Hematopoietic multipotent progenitor cell treated with erythropoietin and hydrocortisone succinate and interleukin-3 and kit ligand, for 15 days (in vitro differentiated cells): ENCODE measurements around the gene CLASP1.
"Not testable (repeated sequence)": the region's sequence is repeated elsewhere in the genome, so short reads cannot be mapped to it uniquely, and the experiment has no call there.

ENCODE experiments used
- DNase-seq: peaks from one replicate; pipeline ENCODE4 v3.0.0-alpha.2; 2015; ENCODE audit warnings: low spot score

Gene CLASP1

GRCh38 chr2:121662656-121663055 is 13.4 kb upstream of the CLASP1 start:
- DNase-seq = no peak

DNA sequence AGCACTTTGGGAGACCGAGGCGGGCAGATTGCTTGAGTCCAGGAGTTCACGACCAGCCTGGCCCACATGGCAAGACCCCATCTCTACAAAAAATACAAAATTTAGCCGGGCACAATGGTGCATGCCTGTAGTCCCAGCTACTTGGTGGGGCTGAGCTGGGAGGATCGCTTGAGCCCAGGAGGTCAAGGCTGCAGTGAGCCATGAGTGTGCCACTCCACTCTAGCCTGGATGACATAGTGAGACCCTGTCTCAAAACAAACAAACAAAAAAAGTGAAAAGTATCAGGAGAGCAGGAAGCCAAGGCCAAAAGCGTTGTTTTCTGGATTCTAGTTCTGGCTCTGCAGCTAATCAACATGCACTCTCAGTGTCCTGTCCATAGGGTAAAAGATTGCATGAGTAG is 10.7 kb upstream of the CLASP1 start:
- DNase-seq = no peak

- DNase-seq = not testable (repeated sequence)
Observed at GRCh38 chr2:121658393-121658792, 9.1 kb upstream of the CLASP1 start.

DNA sequence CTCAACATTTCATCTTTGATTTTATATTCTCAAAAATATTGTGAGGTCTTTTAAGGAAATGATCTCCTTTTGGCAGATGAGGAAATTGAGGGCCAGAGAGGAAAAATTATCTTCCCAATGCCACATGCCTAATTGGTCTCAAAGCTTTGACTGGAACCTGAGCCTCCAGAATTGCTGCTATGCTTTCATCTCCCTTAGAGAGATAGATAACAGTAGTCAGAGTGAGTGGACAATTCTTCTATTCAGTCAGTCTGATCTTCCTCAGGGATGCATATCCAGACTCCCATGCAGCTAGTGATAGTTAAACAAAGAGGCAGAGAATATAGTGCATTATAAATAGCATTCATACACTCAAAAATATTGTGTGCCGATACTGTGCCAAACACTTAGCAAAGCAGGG is 3.8 kb upstream of the CLASP1 start:
- no peak for DNase-seq

DNA sequence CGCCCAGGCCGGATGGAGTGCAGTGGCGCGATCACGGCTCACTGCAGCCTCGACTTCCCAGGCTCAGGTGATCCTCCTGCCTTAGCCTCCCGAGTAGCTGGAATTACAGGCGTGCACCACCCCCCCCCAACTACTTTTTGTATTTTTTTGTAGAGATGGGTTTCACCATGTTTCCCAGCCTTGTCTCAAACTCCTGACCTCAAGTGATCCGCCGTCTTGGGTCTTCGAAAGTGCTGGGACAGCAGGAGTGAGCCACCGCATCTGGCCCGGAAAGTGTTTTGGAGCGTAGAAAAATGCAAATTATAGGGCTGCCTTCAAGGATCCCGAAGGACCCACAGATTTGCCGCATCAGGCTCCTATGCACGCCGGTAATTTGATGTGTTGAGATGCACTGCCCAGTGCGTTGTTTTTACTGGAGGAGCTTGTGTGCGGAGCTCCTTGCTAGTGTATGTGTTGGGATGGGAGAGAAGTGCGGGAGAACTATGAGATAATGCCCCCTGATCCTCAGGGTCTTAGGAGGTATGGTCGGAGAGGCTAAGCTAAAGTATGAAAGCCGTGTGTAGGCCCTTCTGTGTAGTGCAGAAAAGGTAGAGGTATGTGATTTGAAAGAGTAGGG is 1.2 kb upstream of the CLASP1 start:
- DNase-seq = peak; percentile 22

GRCh38 chr2:121649596-121650314 is 493 bp upstream of the CLASP1 start:
- peak; percentile 80 for DNase-seq

DNA sequence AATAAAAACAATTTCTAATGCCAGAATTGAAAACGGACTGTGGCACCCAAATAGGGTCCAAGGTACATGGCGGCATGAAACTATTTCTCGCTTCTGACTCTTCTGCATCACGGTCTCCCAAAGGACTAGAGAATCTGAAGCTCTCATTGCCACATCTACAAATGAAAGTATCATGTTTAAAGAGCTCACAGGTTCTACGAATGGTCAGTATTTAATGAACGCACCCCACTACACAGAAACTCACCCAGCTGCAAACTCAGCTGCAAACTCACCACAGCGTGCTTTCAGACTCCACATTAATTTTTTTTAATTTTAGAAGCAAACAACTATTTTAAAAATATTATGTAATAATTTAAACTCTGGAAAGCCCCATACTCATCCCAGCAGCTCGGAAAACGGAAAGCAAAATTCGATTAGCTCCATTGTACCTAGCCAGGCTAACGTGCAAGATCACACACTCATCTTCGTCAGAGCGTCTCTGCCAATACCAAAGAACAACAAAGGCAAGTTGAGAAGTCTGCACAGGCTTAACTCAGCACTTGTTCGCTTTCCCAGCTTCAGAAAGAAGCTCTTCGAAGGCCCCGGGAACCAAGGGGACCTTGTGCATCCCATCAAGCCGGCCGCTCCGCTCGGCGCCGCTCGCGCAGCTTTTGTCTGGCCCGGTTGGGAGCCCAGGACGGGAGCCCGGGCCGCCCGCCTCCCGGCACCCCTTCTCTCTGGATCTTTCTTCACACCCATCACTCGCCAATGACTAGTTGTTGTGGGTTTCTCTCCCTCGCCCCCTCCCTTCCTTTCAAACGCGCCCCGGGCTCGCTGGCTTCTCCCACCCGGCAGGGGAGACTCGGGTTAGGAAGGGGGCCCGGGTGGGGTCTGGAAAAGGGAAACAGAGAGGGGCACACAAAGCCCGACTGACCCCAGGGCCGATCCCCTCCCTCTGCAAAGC is 785 bp downstream of the CLASP1 start:
- DNase-seq = peak; percentile 47

DNA sequence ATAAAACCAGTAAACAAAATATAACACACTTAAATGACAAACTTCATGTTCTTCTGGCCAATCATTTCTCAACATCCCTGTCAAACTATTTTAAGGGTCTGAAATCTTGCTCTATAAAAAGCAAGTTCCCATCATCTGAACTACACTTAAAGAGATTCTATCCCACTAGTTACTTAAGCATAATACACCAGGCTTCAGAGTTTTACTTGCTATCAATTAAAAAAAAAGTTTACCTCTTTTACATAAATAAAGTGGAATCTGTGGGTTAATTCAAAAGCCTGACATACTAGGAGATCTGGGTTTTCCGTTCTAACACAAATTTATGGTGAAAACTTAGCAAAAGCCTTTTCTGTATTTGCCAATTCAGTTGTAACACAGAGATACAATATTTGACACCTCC is 1.9 kb downstream of the CLASP1 start:
- DNase-seq = no peak

GRCh38 chr2:121644715-121645114 is 4.5 kb downstream of the CLASP1 start:
- no peak for DNase-seq

- DNase-seq = no peak
Observed at GRCh38 chr2:121643877-121644276, 5.4 kb downstream of the CLASP1 start.

- no peak for DNase-seq
Observed at GRCh38 chr2:121640380-121641316, 8.6 kb downstream of the CLASP1 start.

DNA sequence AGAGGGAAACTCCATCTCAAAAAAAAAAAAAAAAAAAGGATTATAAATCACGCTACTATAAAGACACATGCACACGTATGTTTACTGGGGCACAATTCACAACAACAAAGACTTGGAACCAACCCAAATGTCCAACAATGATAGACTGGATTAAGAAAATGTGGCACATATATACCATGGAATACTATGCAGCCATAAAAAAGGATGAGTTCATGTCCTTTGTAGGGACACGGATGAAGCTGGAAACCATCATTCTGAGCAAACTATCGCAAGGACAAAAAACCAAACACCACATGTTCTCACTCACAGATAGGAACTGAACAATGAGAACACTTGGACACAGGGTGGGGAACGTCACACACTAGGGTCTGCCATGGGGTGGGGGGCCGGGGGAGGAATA is 9.4 kb downstream of the CLASP1 start:
- DNase-seq = not testable (repeated sequence)

DNA sequence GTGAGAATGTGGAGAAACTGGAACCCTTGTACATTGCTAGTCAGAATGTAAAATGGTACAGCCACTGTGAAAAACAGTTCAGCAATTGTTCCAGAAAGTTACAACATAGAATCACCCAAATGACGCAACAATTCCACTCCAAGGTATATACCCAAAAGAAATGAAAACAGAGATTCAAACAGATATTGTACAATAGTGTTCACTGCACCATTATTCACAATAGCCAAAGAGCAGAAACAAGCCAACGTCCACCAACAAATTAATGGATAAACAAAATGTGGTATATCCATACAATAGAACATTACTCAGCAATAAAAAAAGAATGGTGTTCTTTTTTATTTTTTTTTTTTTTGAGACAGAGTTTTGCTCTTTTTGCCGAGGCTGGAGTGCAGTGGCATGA is 10.9 kb downstream of the CLASP1 start:
- DNase-seq = no peak

GRCh38 chr2:121635371-121635770 is 13.9 kb downstream of the CLASP1 start:
- no peak for DNase-seq

GRCh38 chr2:121634354-121635307 is 14.6 kb downstream of the CLASP1 start:
- no peak for DNase-seq

- DNase-seq = no peak
Observed at GRCh38 chr2:121633463-121633862, 15.8 kb downstream of the CLASP1 start.

GRCh38 chr2:121627525-121628050 is 21.7 kb downstream of the CLASP1 start:
- DNase-seq = peak; percentile 54

DNA sequence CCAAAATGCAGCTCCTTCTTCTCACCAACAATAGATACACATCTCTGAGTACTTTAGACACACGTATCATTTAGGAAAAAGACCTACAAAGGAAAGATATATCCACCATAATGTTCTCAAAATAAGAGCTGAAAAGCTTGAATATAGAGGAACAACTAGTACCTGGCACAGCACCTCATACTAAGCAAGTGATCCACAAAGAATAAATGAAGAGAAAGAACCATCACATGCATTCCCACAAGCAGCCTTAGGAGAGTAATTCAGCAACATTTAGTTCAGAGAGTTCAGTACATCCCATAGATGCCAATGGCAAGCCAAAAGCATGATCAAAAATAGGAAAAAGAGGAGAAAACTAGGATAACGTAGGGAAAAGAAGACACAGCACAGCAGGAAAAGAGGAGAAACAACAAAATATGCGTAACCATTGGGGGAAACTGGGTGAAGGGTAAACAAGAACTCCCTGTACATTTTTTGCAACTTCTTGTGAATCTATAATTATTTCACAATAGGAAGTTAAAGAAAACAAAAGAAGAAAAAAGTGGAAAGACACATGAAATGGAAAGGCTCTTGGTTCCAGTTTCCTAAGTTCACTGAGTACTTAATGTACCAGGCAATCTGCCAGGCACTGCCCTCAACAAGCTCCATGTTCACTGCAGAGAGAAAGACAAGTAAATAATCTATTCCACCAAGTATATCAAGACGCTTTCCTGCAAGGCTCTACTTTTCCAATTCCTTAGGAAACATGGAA is 22.3 kb downstream of the CLASP1 start:
- DNase-seq = peak; percentile 19

DNA sequence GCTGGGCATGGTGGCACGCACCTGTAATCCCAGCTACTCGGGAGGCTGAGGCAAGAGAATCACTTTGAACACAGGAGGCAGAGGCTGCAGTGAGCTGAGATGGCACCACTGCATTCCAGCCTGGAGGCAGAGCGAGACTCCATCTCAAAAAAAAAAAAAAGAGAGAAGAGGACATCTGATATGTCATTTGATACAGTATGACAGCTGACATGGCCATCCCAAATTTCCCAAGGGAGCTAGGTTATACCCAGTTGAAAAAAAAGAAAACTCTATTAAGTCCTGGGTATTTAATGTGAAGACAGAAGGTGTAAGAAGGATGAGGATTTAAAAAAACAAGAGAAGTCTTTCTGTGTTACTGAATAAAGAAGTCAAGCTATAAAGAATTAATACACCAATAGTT is 23.3 kb downstream of the CLASP1 start:
- no peak for DNase-seq
